ENCODE results near the gene CELSR1. TPM values are rescaled to one million over a fixed set of nuclear protein-coding genes. Genes with fewer than 3 reads are reported as not detected.

CELSR1 gene
- total RNA-seq, 1 experiment from 2014 or later: 14.2 TPM

- Histone ChIP-seq H3K4me3 (ENCODE audit: low read length) (no peak overlapping the region), H2AFZ (ENCODE audit: low read length) (no peak overlapping the region), H3F3A (ENCODE audit: low read length, unreplicated experiment) (no peaks in the 10 kb centered on the region), H3K27ac (ENCODE audit: low read length) (no peak overlapping the region), H3K4me1 (ENCODE audit: insufficient read depth, low read length) (no peaks in the 10 kb centered on the region), H3K9me3 (ENCODE audit: low read length) (no peaks in the 10 kb centered on the region), H3K79me2 (ENCODE audit: low read length) (peaks cover 2% of the 10 kb centered on the region; the same call in 1 of the 2 replicates), H3K36me3 (ENCODE audit: low read depth, low read length) (no peaks in the 10 kb centered on the region), H3K9me2 (replicated peaks; ENCODE audit: low read length) (no peaks in the 10 kb centered on the region), H3K27me3 (ENCODE audit: low read length) (no peaks in the 10 kb centered on the region), H4K20me1 (ENCODE audit: low read length) (no peaks in the 10 kb centered on the region), H3K4me2 (ENCODE audit: low read length) (no peak overlapping the region), H3K9ac (ENCODE audit: low read length) (no peak overlapping the region)
- ChIA-PET POLR2A (ENCODE audit: unreplicated experiment) (no interaction called here), CTCF (no interaction called here)
- intact Hi-C loops (cut with micrococcal nuclease): no loop called here
- TF ChIP-seq EZH2 (IDR thresholded peaks at IDR 0.05; ENCODE audit: low read length, unreplicated experiment) (no peak), EZH2phosphoT487 (IDR thresholded peaks at IDR 0.05; ENCODE audit: borderline replicate concordance, low read length) (no peak)
- BruUV-seq (replicated peaks): no TSS peak
- DNase-seq (no peak), ATAC-seq (no peak)
Measured at GRCh38 chr22:46586531-46587011, 49.2 kb upstream of the CELSR1 start.

GRCh38 chr22:46586123-46586519, 48.7 kb upstream of the CELSR1 start:
- no peaks in the 10 kb centered on the region for H4K20me1 ChIP-seq (ENCODE audit: low read length)
- TF ChIP-seq CTCF (conservative IDR thresholded peaks at IDR 0.05; ENCODE audit: low read depth, low read length): no peak
- TF ChIP-seq EZH2phosphoT487 (IDR thresholded peaks at IDR 0.05; ENCODE audit: borderline replicate concordance, low read length): no peak
- no peak for TF ChIP-seq EZH2 (IDR thresholded peaks at IDR 0.05; ENCODE audit: low read length, unreplicated experiment)
- H3K9me2 ChIP-seq (replicated peaks; ENCODE audit: low read length): no peaks in the 10 kb centered on the region
- CTCF ChIA-PET: no interaction called here
- no peaks in the 10 kb centered on the region for H3K9me3 ChIP-seq (ENCODE audit: low read length)
- H3K36me3 ChIP-seq (ENCODE audit: low read depth, low read length): no peaks in the 10 kb centered on the region
- H3K27ac ChIP-seq (ENCODE audit: low read length): no peak overlapping the region
- POLR2A ChIA-PET (ENCODE audit: unreplicated experiment): no interaction called here
- H3K4me3 ChIP-seq (ENCODE audit: low read length): no peak overlapping the region
- H3K79me2 ChIP-seq (ENCODE audit: low read length): peaks cover 6% of the 10 kb centered on the region; the same call in 1 of the 2 replicates
- no peaks in the 10 kb centered on the region for H3F3A ChIP-seq (ENCODE audit: low read length, unreplicated experiment)
- no peak overlapping the region for H3K9ac ChIP-seq (ENCODE audit: low read length)
- no peaks in the 10 kb centered on the region for H3K4me1 ChIP-seq (ENCODE audit: insufficient read depth, low read length)
- intact Hi-C loops (cut with micrococcal nuclease): no loop called here
- DNase-seq (no peak), ATAC-seq (no peak)
- H2AFZ ChIP-seq (ENCODE audit: low read length): no peak overlapping the region
- no TSS peak for BruUV-seq (replicated peaks)
- no peak overlapping the region for H3K4me2 ChIP-seq (ENCODE audit: low read length)
- no peaks in the 10 kb centered on the region for H3K27me3 ChIP-seq (ENCODE audit: low read length)

- Histone ChIP-seq H3F3A (ENCODE audit: low read length, unreplicated experiment) (no peaks in the 10 kb centered on the region), H3K27ac (ENCODE audit: low read length) (no peak overlapping the region), H3K9me2 (replicated peaks; ENCODE audit: low read length) (no peaks in the 10 kb centered on the region), H3K27me3 (ENCODE audit: low read length) (no peaks in the 10 kb centered on the region), H3K4me1 (ENCODE audit: insufficient read depth, low read length) (no peaks in the 10 kb centered on the region), H3K4me3 (ENCODE audit: low read length) (no peak overlapping the region), H4K20me1 (ENCODE audit: low read length) (no peaks in the 10 kb centered on the region), H3K4me2 (ENCODE audit: low read length) (no peak overlapping the region), H3K79me2 (ENCODE audit: low read length) (peaks cover 7% of the 10 kb centered on the region; the same call in 1 of the 2 replicates), H3K9ac (ENCODE audit: low read length) (no peak overlapping the region), H3K36me3 (ENCODE audit: low read depth, low read length) (no peaks in the 10 kb centered on the region), H3K9me3 (ENCODE audit: low read length) (no peaks in the 10 kb centered on the region), H2AFZ (ENCODE audit: low read length) (no peak overlapping the region)
- CTCF ChIA-PET: no interaction called here
- ATAC-seq (no peak), DNase-seq (no peak)
- BruUV-seq (replicated peaks): no TSS peak
- intact Hi-C loops (cut with micrococcal nuclease): no loop called here
- POLR2A ChIA-PET (ENCODE audit: unreplicated experiment): no interaction called here
- TF ChIP-seq EZH2phosphoT487 (IDR thresholded peaks at IDR 0.05; ENCODE audit: borderline replicate concordance, low read length): no peak
- TF ChIP-seq EZH2 (IDR thresholded peaks at IDR 0.05; ENCODE audit: low read length, unreplicated experiment): no peak
- TF ChIP-seq CTCF (conservative IDR thresholded peaks at IDR 0.05; ENCODE audit: low read depth, low read length): no peak
Measured at GRCh38 chr22:46585340-46586122, 48.1 kb upstream of the CELSR1 start.

Measured in PC-3 (cell line).